Sigmoid colon (tissue), 7 donors: ENCODE results near the gene C1QL1. TPM values are rescaled to one million over a fixed set of nuclear protein-coding genes. Genes with fewer than 3 reads are reported as not detected.

ENCODE experiments used
- DNase-seq: peaks from one replicate; pipeline ENCODE4 v3.0.0-alpha.2; 2019
- H3K27ac ChIP-seq, 4 donors: fragments of 200-600 bp; sonication (generic); one replicate each; pipeline ENCODE4 v1.5.1; 2016 to 2019; ENCODE audit warnings: mild to moderate bottlenecking in 1 of 4
- H3K27me3 ChIP-seq, 3 donors: fragments of 200-600 bp; sonication (generic); one replicate each; pipeline ENCODE4 v1.5.1; 2019; ENCODE audit warnings: mild to moderate bottlenecking in 1 of 3
- H3K36me3 ChIP-seq, 4 donors: fragments of 200-600 bp; sonication (generic); one replicate each; pipeline ENCODE4 v1.5.1; 2016 to 2019
- H3K4me1 ChIP-seq, 4 donors: fragments of 200-600 bp; sonication (generic); one replicate each; pipeline ENCODE4 v1.5.1; 2017 to 2019
- H3K4me3 ChIP-seq, 4 donors: fragments of 200-600 bp; sonication (generic); one replicate each; pipeline ENCODE4 v1.5.1; 2017 to 2019; ENCODE audit warnings: mild to moderate bottlenecking in 2 of 4, moderate library complexity in 1 of 4
- H3K9me3 ChIP-seq, 4 donors: fragments of 200-600 bp in 3 of 4; sonication (generic) in 3 of 4; one replicate each; pipeline versions ENCODE4 v1.5.1 to v1.6.1; 2013 to 2019
- EP300 ChIP-seq, 4 donors: sonication (generic); formaldehyde crosslinking; IDR thresholded peaks; one replicate each; pipeline ENCODE4 v1.6.1; 2017; ENCODE audit warnings: antibody characterized with exemption in 4 of 4
- POLR2A ChIP-seq, 2 donors: fragments of 450-650 bp; IDR thresholded peaks; one replicate each; pipeline ENCODE4 v1.6.1; 2016; ENCODE audit warnings: antibody characterized with exemption in 2 of 2, mild to moderate bottlenecking in 2 of 2, moderate library complexity in 2 of 2
- POLR2AphosphoS5 ChIP-seq, 4 donors: sonication (generic); formaldehyde crosslinking; IDR thresholded peaks; one replicate each; pipeline ENCODE4 v1.6.1; 2017; ENCODE audit warnings: antibody characterized with exemption in 4 of 4
- WGBS, 2 donors: extraction: QIAGEN DNeasy Blood & Tissue Kit; methylation state at CpG; one replicate each; pipeline ENCODE4 v1.1.7; 2013; 5-methylcytosine and 5-hydroxymethylcytosine counted together
- intact Hi-C: fragments of 100-400 bp; cut with DNase I; formaldehyde crosslinking; loops from one replicate; pipeline ENCODE4 v1.15.1; 2023
- polyA plus RNA-seq, 3 donors: library from polyadenylated mRNA; stranded (reverse); fragments of 200-250 nt; gene quantifications; one replicate each; pipeline ENCODE4 v1.2.3, GENCODE V29; 2013
- total RNA-seq, 4 donors: library from RNA; depleted of rRNA; stranded (reverse); fragments of >200 nt; gene quantifications; one replicate each; pipeline ENCODE4 v1.1.0, GENCODE V29; 2016
- TF ChIP-seq, protein P1 (sequence below), 4 experiments: fragments of 450-650 bp in 3 of 4; fragments of 200-600 bp in 1 of 4; IDR thresholded peaks; one replicate each; pipeline ENCODE4 v1.5.1; 2016 to 2019; ENCODE audit warnings: antibody characterized with exemption in 4 of 4, mild to moderate bottlenecking in 3 of 4, moderate library complexity in 2 of 4
- donor health status: healthy with polysubstance abuse.
- donor health status: Bipolar disorder and iron deficiency.
- donor health status: healthy.

C1QL1 gene
- total and polyA plus RNA-seq, 7 donors = 0.41 to 4.3 (median 1.5) TPM; not detected in 1

DNA sequence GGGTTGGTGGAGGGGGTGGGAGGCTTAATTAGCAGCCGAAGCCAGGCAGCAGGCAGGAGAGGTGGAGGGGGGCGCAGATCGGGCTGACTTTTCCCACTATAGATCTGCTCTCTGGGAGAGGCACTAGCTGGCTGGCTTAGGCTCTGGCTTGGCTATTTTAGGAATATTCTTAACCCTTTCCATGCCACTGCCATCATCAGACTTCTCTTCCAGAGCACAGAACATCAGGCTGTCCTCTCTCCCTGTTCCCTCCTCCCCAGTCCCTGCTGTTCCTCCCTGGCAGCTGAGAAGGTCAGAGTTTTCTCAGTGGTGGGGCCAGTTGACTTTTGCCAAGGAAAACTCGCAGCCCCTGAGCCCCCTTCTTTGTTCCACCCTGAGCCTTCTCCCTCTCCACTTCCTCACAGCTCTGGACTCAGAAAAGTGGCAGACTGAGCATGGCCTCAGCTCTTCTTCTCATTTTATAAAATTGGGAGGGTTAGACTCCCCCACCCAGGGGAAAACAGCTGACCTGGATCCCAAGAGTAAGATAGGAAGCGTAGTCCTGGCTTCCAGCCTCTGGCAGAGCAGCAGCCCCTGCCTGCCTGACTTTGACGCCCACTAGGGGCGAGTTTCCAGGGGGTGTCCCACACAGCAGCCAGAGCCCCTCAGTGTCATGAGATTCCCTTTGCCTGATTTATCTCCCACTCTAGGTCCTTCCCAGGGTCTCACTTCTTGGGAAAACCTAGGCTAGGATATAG is 9.9 kb upstream of the C1QL1 start:
- no peaks in the 10 kb centered on the region for H3K36me3 ChIP-seq
- peak overlapping the region; percentile 72 to 82 (median 78) for H3K27ac ChIP-seq
- H3K4me3 ChIP-seq = no peak overlapping the region
- peaks cover 0 to 62% (median 53%) of the 10 kb centered on the region in 4 donors for H3K4me1 ChIP-seq
- no peaks in the 10 kb centered on the region for H3K27me3 ChIP-seq
- no peaks in the 10 kb centered on the region for H3K9me3 ChIP-seq
- no peak for TF ChIP-seq POLR2AphosphoS5 (IDR thresholded peaks at IDR 0.05)
- WGBS, 2 donors = 61 to 65% methylated on average over 7 of the region's 7 CpGs
- no peak for DNase-seq
- intact Hi-C loops = loop anchor here (2.0 kb wide), 1 partner anchor 41 kb away; no protein-coding TSS in a partner anchor

DNA sequence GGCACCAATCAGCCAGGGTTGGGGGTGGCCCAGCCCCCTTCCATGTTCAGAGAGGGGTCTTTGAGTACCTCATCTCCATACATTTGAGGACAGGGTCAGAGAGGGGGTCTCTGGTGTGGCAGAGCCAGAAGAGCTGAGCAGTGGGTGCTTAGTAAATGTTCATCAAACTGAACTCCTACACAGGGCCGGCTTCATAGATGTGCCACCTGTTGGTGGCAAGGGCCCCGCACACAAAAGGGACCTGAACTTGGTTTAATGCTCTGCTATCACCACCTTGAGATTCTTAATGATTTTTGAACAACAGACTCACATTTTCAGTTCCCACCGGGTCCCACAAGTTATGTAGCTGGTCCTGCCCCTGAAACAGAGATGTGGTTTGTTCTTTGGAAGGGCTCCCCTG is 9.0 kb upstream of the C1QL1 start:
- WGBS, 2 donors = 54 to 71% methylated on average over 3 of the region's 3 CpGs
- H3K36me3 ChIP-seq = no peaks in the 10 kb centered on the region
- H3K27ac ChIP-seq = peak overlapping the region; percentile 72 to 82 (median 78)
- no peaks in the 10 kb centered on the region for H3K27me3 ChIP-seq
- H3K4me1 ChIP-seq = peaks cover 0 to 62% (median 52%) of the 10 kb centered on the region in 4 donors
- H3K9me3 ChIP-seq = no peaks in the 10 kb centered on the region
- intact Hi-C loops = no loop called here
- H3K4me3 ChIP-seq = no peak overlapping the region
- TF ChIP-seq, protein P1, sequence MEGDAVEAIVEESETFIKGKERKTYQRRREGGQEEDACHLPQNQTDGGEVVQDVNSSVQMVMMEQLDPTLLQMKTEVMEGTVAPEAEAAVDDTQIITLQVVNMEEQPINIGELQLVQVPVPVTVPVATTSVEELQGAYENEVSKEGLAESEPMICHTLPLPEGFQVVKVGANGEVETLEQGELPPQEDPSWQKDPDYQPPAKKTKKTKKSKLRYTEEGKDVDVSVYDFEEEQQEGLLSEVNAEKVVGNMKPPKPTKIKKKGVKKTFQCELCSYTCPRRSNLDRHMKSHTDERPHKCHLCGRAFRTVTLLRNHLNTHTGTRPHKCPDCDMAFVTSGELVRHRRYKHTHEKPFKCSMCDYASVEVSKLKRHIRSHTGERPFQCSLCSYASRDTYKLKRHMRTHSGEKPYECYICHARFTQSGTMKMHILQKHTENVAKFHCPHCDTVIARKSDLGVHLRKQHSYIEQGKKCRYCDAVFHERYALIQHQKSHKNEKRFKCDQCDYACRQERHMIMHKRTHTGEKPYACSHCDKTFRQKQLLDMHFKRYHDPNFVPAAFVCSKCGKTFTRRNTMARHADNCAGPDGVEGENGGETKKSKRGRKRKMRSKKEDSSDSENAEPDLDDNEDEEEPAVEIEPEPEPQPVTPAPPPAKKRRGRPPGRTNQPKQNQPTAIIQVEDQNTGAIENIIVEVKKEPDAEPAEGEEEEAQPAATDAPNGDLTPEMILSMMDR (IDR thresholded peaks at IDR 0.05) = no peak
- TF ChIP-seq EP300 (IDR thresholded peaks at IDR 0.05) = no peak
- no peak for TF ChIP-seq POLR2A (IDR thresholded peaks at IDR 0.05)
- no peak for DNase-seq

DNA sequence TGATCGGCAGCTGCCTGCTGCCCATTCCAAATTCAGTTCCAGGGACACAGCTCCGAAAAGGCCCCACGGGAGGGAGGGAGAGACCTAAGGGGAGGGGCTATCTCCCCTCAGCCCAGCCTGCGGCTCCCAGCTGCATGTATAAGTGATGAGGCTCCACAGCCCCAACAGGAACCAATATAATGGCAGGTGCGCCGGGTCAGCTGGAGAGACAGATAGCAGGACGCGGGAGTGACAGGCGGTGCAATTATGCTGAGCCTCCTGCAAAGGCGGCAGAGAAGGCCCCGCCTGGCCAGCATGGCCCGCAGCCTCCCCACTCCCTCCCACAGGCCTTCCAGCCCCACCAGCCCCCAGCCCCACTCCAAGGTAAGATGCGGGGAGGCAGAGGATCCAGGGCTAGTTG is 8.1 kb upstream of the C1QL1 start:
- H3K36me3 ChIP-seq = no peaks in the 10 kb centered on the region
- H3K9me3 ChIP-seq = no peaks in the 10 kb centered on the region
- 27 to 59% methylated on average over 13 of the region's 13 CpGs for WGBS, 2 donors
- H3K4me3 ChIP-seq = no peak overlapping the region
- H3K27ac ChIP-seq = peak overlapping the region in 2 of 4 donors; percentile 77 to 82
- TF ChIP-seq, protein P1 (IDR thresholded peaks at IDR 0.05) = no peak
- TF ChIP-seq POLR2A (IDR thresholded peaks at IDR 0.05) = no peak
- TF ChIP-seq EP300 (IDR thresholded peaks at IDR 0.05) = no peak
- no peak for TF ChIP-seq POLR2AphosphoS5 (IDR thresholded peaks at IDR 0.05)
- no peaks in the 10 kb centered on the region for H3K27me3 ChIP-seq
- intact Hi-C loops = no loop called here
- peaks cover 0 to 53% (median 45%) of the 10 kb centered on the region in 4 donors for H3K4me1 ChIP-seq
- DNase-seq = no peak

DNA sequence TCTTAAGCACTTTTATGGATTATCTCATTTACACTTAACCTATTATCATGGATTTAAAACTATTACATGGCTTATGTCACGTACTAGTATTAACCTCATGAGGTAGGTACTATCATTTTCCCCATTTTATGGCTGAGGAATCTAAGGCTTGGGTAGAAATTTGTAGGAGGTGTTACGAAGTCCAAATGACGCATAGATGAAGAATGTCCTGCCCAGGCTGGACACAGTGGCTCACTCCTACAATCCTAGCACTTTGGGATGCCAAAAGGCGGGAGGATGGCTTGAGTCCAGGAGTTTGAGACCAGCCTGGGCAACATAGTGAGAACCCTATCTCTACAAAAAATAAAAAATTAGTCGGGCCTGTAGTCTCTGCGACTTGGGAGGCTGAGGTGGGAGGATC is 4.8 kb upstream of the C1QL1 start:
- TF ChIP-seq POLR2AphosphoS5 (IDR thresholded peaks at IDR 0.05) (no peak), EP300 (IDR thresholded peaks at IDR 0.05) (no peak), POLR2A (IDR thresholded peaks at IDR 0.05) (no peak)
- TF ChIP-seq, protein P1 (IDR thresholded peaks at IDR 0.05) = no peak
- DNase-seq = no peak
- Histone ChIP-seq H3K27me3 (peaks cover 0 to 3% (median 0%) of the 10 kb centered on the region in 3 donors), H3K4me3 (no peak overlapping the region), H3K36me3 (no peaks in the 10 kb centered on the region), H3K9me3 (no peaks in the 10 kb centered on the region), H3K4me1 (peaks cover 0 to 48% (median 35%) of the 10 kb centered on the region in 4 donors), H3K27ac (no peak overlapping the region)
- intact Hi-C loops = no loop called here
- WGBS, 2 donors = 87 to 91% methylated on average over 6 of the region's 6 CpGs

DNA sequence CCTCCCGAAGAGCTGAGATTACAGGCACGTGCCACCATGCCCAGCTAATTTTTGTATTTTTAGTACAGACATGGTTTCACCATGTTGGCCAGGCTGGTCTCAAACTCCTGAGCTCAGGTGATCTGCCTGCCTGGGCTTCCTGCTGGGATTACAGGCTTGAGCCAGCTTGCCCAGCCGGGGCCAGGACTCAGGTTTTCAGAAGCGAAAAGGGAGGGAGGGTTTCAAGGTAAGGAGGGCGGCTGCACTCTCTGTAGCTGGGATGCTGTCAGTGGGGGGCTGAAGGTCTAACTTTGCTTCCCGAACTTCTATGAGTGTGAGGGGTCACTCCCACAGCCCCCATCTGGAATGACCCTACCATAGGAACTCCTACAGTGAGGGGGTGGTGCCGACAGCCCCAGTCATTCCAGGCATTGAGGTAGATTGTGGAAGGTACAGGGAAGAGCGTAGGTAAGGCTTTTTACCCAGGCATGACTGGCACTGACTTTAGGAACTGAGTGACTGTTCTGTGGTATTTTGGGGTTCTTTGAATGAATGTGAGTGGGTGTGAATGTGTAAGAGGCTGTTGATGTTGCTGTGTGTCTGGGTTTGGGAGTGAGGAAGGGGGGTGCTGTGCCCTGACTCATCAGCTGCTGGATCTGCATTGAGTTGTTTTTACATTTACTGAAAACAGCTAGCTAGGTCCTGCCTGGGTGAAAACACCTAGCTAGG is 3.8 kb upstream of the C1QL1 start:
- peaks cover 0 to 45% (median 35%) of the 10 kb centered on the region in 4 donors for H3K4me1 ChIP-seq
- H3K27ac ChIP-seq = no peak overlapping the region
- H3K4me3 ChIP-seq = no peak overlapping the region
- H3K9me3 ChIP-seq = no peaks in the 10 kb centered on the region
- WGBS, 2 donors = 65% methylated on average over 8 of the region's 8 CpGs
- intact Hi-C loops = no loop called here
- DNase-seq = no peak
- peaks cover 9 to 13% (median 10%) of the 10 kb centered on the region in 3 donors for H3K27me3 ChIP-seq
- no peaks in the 10 kb centered on the region for H3K36me3 ChIP-seq
- no peak for TF ChIP-seq POLR2AphosphoS5 (IDR thresholded peaks at IDR 0.05)
- TF ChIP-seq POLR2A (IDR thresholded peaks at IDR 0.05) = no peak
- TF ChIP-seq, protein P1 (IDR thresholded peaks at IDR 0.05) = no peak
- TF ChIP-seq EP300 (IDR thresholded peaks at IDR 0.05) = no peak
